Transverse colon (tissue), 3 donors: ENCODE data around the gene KCNN1.

ENCODE experiments used
- EP300 ChIP-seq: sonication (generic); formaldehyde crosslinking; IDR thresholded peaks from one replicate; pipeline ENCODE4 v1.6.1; 2017; ENCODE audit warnings: antibody characterized with exemption, low read depth
- POLR2A ChIP-seq: fragments of 450-650 bp; IDR thresholded peaks from one replicate; pipeline ENCODE4 v1.6.1; 2016; ENCODE audit warnings: antibody characterized with exemption, mild to moderate bottlenecking, moderate library complexity
- TF ChIP-seq, protein P1 (sequence below), 5 experiments: fragments of 200-600 bp in 3 of 5; fragments of 450-650 bp in 2 of 5; sonication (generic) in 3 of 5; IDR thresholded peaks; 1 replicate in 2 of 5; 2 replicates in 3 of 5; pipeline ENCODE4 v1.5.1; 2016 to 2017; ENCODE audit warnings: antibody characterized with exemption in 5 of 5, inconsistent platforms in 3 of 5, mild to moderate bottlenecking in 2 of 5, moderate library complexity in 1 of 5

GRCh38 chr19:17985037-17985818 lies 18.3 kb downstream of the KCNN1 start:
- TF ChIP-seq, protein P1, sequence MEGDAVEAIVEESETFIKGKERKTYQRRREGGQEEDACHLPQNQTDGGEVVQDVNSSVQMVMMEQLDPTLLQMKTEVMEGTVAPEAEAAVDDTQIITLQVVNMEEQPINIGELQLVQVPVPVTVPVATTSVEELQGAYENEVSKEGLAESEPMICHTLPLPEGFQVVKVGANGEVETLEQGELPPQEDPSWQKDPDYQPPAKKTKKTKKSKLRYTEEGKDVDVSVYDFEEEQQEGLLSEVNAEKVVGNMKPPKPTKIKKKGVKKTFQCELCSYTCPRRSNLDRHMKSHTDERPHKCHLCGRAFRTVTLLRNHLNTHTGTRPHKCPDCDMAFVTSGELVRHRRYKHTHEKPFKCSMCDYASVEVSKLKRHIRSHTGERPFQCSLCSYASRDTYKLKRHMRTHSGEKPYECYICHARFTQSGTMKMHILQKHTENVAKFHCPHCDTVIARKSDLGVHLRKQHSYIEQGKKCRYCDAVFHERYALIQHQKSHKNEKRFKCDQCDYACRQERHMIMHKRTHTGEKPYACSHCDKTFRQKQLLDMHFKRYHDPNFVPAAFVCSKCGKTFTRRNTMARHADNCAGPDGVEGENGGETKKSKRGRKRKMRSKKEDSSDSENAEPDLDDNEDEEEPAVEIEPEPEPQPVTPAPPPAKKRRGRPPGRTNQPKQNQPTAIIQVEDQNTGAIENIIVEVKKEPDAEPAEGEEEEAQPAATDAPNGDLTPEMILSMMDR (IDR thresholded peaks at IDR 0.05) = no peak
- TF ChIP-seq EP300 (no peak), POLR2A (no peak)
